HepG2 (cell line): ENCODE results near the gene ARHGAP23. TPM values are rescaled to one million over a fixed set of nuclear protein-coding genes. Genes with fewer than 3 reads are reported as not detected.

Source experiments
- ATAC-seq: fragments of 200-7000 bp; cut with Tn5 transposase; 3 replicates; pipeline ENCODE4 v1.9.1; 2020; ENCODE audit warnings: mild to moderate bottlenecking, moderate library complexity
- BruUV-seq: library from RNA; stranded (reverse); fragments of 400-500 nt; replicated peaks from 2 replicates; lab custom pipeline; 2021; lab: Mats Ljungman, UMichigan
- CTCF ChIA-PET: fragments of 300-600 bp; formaldehyde crosslinking; extraction: SDS; loops from one replicate; lab custom pipeline; 2021; ENCODE audit warnings: low total read pairs, inconsistent platforms, low intra/inter-chr PET ratio; lab: Yijun Ruan, JAX
- POLR2A ChIA-PET: fragments of 350-600 bp; sonication (Branson Sonifier 250); formaldehyde crosslinking; loops from one replicate; lab custom pipeline; 2020; ENCODE audit warnings: antibody characterized with exemption, inconsistent platforms; lab: Yijun Ruan, JAX
- DNase-seq: peaks from one replicate; pipeline ENCODE4 v3.0.0-alpha.2; 2015; ENCODE audit warnings: low spot score
- FAIRE-seq: peaks from 3 replicates; lab custom pipeline; 2011; peaks lifted over from hg19 to GRCh38; lab: Jason Lieb, UNC
- H2AFZ ChIP-seq: one replicate; pipeline ENCODE4 v1.6.1; 2011; ENCODE audit warnings: low read length, inconsistent platforms
- H3K27ac ChIP-seq: fragments of 300-600 bp; 3 replicates; pipeline ENCODE4 v1.8.0; 2011; ENCODE audit warnings: mixed run types, mild to moderate bottlenecking, mixed read lengths, low read length, inconsistent platforms; ENCODE audit not compliant: insufficient read depth; ENCODE audit errors: extremely low read length
- H3K27me3 ChIP-seq, 2 experiments: fragments of 200-600 bp in 1 of 2; 2 replicates in 1 of 2; 3 replicates in 1 of 2; pipeline versions ENCODE4 v1.6.0 to v1.8.0; 2011; ENCODE audit warnings: low read length in 2 of 2, mild to moderate bottlenecking in 2 of 2, moderate library complexity in 2 of 2, inconsistent platforms in 1 of 2; ENCODE audit not compliant: insufficient read depth in 2 of 2, control insufficient read depth in 1 of 2
- H3K36me3 ChIP-seq, 2 experiments: fragments of 200-600 bp in 1 of 2; replicated peaks in 1 of 2; 2 replicates in 1 of 2; 3 replicates in 1 of 2; pipeline versions ENCODE4 v1.5.1 to v1.8.0; 2011; ENCODE audit warnings: low read length in 2 of 2, inconsistent platforms in 1 of 2; ENCODE audit not compliant: insufficient read depth in 2 of 2, control insufficient read depth in 1 of 2
- H3K4me1 ChIP-seq: 2 replicates; pipeline ENCODE4 v1.5.1; 2012; ENCODE audit warnings: low read length, inconsistent platforms; ENCODE audit not compliant: insufficient read depth
- H3K4me2 ChIP-seq: 2 replicates; pipeline ENCODE4 v1.6.0; 2011; ENCODE audit warnings: low read depth, low read length, inconsistent platforms
- H3K4me3 ChIP-seq, 3 experiments: fragments of 200-600 bp in 1 of 3; sonication (generic), shearing (Covaris generic) in 1 of 3; replicated peaks in 1 of 3; 2 replicates each; pipeline ENCODE4 v1.5.1; 2011 to 2016; ENCODE audit warnings: low read length in 3 of 3, inconsistent platforms in 2 of 3, low read depth in 2 of 3, mild to moderate bottlenecking in 2 of 3, control low read depth in 1 of 3, mixed read lengths in 1 of 3; ENCODE audit not compliant: insufficient read depth in 1 of 3
- H3K79me2 ChIP-seq: one replicate; pipeline ENCODE4 v1.6.1; 2011; ENCODE audit warnings: low read length, inconsistent platforms; ENCODE audit not compliant: insufficient read depth
- H3K9ac ChIP-seq: 2 replicates; pipeline ENCODE4 v1.6.0; 2011; ENCODE audit warnings: mild to moderate bottlenecking, low read depth, low read length, inconsistent platforms; ENCODE audit not compliant: insufficient read depth
- H3K9me3 ChIP-seq: 2 replicates; pipeline ENCODE4 v1.5.1; 2012; ENCODE audit warnings: mild to moderate bottlenecking, low read length
- H4K20me1 ChIP-seq: 2 replicates; pipeline ENCODE4 v1.6.0; 2011; ENCODE audit warnings: inconsistent platforms, mild to moderate bottlenecking, low read length, moderate library complexity; ENCODE audit not compliant: insufficient read depth
- FOXC1 ChIP-seq: sonication (generic); formaldehyde crosslinking; IDR thresholded peaks from 2 replicates; pipeline ENCODE4 v1.8.0; 2022; ENCODE audit warnings: mild to moderate bottlenecking, missing genetic modification reagents, borderline replicate concordance
- MATR3 ChIP-seq: sonication (generic); formaldehyde crosslinking; IDR thresholded peaks from 2 replicates; pipeline ENCODE4 v1.4.0; 2020; ENCODE audit warnings: missing genetic modification reagents
- NR2F1 ChIP-seq, 2 experiments: fragments of 450-650 bp in 1 of 2; formaldehyde crosslinking in 1 of 2; IDR thresholded peaks; 2 replicates each; pipeline versions ENCODE4 v1.5.0 to v1.6.1; 2016 to 2020; ENCODE audit warnings: mild to moderate bottlenecking in 1 of 2, missing compliant biosample characterization in 1 of 2, missing genetic modification reagents in 1 of 2, moderate library complexity in 1 of 2
- SSRP1 ChIP-seq: IDR thresholded peaks from 2 replicates; pipeline ENCODE4 v1.6.1; 2016; ENCODE audit warnings: control low read depth
- ZNF234 ChIP-seq: sonication (generic); formaldehyde crosslinking; conservative IDR thresholded peaks from 2 replicates; pipeline ENCODE4 v1.5.1; 2020; ENCODE audit warnings: mild to moderate bottlenecking, missing genetic modification reagents
- WGBS: methylation state at CpG from one replicate; pipeline ENCODE4 v1.1.6; 2017; ENCODE audit warnings: low lambda C conversion rate; 5-methylcytosine and 5-hydroxymethylcytosine counted together
- in situ Hi-C: cut with HindIII; loops from 2 replicates; pipeline ENCODE4 v1.10.0; 2017; ENCODE audit warnings: low pct_unique_long_range_greater_than_20kb; ENCODE audit not compliant: extremely low pct_ligation_motif_present
- intact Hi-C: fragments of 100-400 bp; cut with micrococcal nuclease; formaldehyde crosslinking; loops from one replicate; pipeline ENCODE4 v1.10.0; 2022; ENCODE audit not compliant: unreplicated experiment
- polyA plus RNA-seq, 8 experiments: library from polyadenylated mRNA; depleted of rRNA in 3 of 8; stranded (reverse) in 7 of 8; unstranded in 1 of 8; fragments of >200 nt; fragmentation: Illumina TruSeq in 4 of 8; extraction: Trizol in 4 of 8; gene quantifications; 2 replicates each; pipeline versions ENCODE4 v1.2.1 to v1.2.3, GENCODE V29; 2011 to 2016; ENCODE audit warnings: low read depth in 4 of 8, missing spikeins in 1 of 8, mixed read lengths in 1 of 8; ENCODE audit not compliant: insufficient read depth in 1 of 8
- total RNA-seq, 5 experiments: library from RNA; depleted of rRNA; stranded (reverse); fragments of >200 nt; fragmentation: Illumina TruSeq; extraction: Trizol; gene quantifications; 2 replicates each; pipeline ENCODE4 v1.2.3, GENCODE V29; 2016; ENCODE audit warnings: low read depth in 1 of 5

The ARHGAP23 gene
- total and polyA plus RNA-seq, 2 of the 13 experiments (the other 11 are each of a cell fraction or from before 2014, with no cell fraction given) = 0.03 TPM; not detected in 1

DNA sequence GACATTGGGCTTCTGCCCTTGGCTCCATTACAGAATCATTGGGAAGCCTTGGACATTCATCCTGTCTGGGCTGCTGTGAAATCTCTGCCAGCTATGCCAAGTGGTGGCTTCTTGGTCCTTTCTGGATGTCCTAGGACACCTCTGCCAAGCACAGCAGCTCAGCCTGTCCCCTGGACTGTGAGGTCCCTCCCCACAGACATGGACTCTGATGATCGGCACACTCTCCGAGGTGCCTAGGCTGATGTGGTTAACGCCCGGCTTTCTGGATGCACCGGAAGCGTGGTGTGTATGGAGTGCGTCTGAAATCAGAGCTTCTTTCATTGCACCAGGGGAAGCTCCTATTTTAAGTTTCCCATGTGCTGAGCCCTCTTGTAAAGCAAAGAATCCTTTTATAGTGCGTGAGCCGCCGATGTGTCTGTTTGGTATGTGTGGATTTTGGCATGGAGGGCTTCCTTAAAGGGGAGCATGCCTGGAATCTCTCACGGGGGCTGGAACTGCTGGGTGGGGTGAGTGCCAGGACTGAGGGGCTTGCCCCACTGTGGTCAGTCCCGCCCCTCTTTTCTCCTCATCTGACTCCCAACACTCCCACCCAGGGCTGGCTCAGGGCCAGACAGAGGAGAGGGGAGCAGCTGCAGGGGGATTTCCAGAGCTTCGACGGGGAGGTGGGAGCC is 7.0 kb upstream of the ARHGAP23 start:
- H3K27me3 ChIP-seq = peaks cover 24 to 85% of the 10 kb centered on the region in 2 experiments
- H3K9me3 ChIP-seq = no peaks in the 10 kb centered on the region
- H3K4me2 ChIP-seq = no peak overlapping the region
- WGBS = 17% methylated on average over 12 of the region's 14 CpGs
- no TSS peak for BruUV-seq
- FAIRE-seq = no peak
- H3K9ac ChIP-seq = no peak overlapping the region
- in situ Hi-C loops (loop anchor here (10.0 kb wide), 1 partner anchor 243 kb away; no protein-coding TSS in a partner anchor), intact Hi-C loops (loop anchor here (5.0 to 10.0 kb wide), 2 partner anchors 51 to 243 kb away; no protein-coding TSS in a partner anchor)
- H2AFZ ChIP-seq = no peak overlapping the region
- H3K79me2 ChIP-seq = no peaks in the 10 kb centered on the region
- H3K4me3 ChIP-seq = no peak overlapping the region
- H3K4me1 ChIP-seq = peaks cover 19% of the 10 kb centered on the region
- POLR2A ChIA-PET = no interaction called here
- no peaks in the 10 kb centered on the region for H3K36me3 ChIP-seq
- TF ChIP-seq MATR3 (CRISPR knock-in tag) (no peak), ZNF234 (CRISPR knock-in tag) (no peak), NR2F1 (CRISPR knock-in tag; IDR thresholded peaks at IDR 0.05) (no peak), FOXC1 (CRISPR knock-in tag) (no peak), SSRP1 (CRISPR knock-in tag) (no peak)
- TF ChIP-seq, all 625 proteins: peak for 0
- CTCF ChIA-PET = no interaction called here
- ATAC-seq = no peak
- Histone ChIP-seq H4K20me1 (no peaks in the 10 kb centered on the region; the same call in 1 of the 2 replicates), H3K27ac (no peak overlapping the region)
- DNase-seq = no peak
